HFF-Myc (cell line): ENCODE measurements around the gene TMC6.

Source experiments
- DNase-seq: peaks from one replicate; pipeline ENCODE4 v3.0.0-alpha.2; 2011; ENCODE audit warnings: low read depth; ENCODE audit errors: extremely low read depth
- H3K4me3 ChIP-seq: replicated peaks from 2 replicates; pipeline ENCODE4 v1.5.1; 2011; ENCODE audit warnings: low read depth, mild to moderate bottlenecking, control low read depth, low read length
- TF ChIP-seq, protein P1 (sequence below): IDR thresholded peaks from 2 replicates; pipeline ENCODE4 v1.5.1; 2012; ENCODE audit warnings: mild to moderate bottlenecking, low read depth, low read length, control low read depth; ENCODE audit errors: missing control alignments

The TMC6 gene

DNA sequence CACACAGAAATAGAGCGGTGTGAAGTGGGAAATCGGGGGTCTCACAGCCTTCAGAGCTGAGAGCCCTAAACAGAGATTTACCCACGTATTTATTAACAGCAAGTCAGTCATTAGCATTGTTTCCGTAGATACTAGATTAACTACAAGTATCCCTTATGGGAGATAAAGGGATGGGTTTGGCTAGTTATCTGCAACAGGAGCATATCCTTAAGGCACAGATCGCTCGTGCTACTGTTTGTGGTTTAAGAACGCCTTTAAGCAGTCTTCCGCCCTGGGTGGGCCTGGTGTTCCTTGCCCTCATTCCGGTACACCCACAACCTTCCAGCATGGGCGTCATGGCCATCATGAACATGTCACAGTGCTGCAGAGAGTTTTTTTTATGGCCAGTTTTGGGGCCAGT, 27.0 kb downstream of the TMC6 start:
- TF ChIP-seq, protein P1, sequence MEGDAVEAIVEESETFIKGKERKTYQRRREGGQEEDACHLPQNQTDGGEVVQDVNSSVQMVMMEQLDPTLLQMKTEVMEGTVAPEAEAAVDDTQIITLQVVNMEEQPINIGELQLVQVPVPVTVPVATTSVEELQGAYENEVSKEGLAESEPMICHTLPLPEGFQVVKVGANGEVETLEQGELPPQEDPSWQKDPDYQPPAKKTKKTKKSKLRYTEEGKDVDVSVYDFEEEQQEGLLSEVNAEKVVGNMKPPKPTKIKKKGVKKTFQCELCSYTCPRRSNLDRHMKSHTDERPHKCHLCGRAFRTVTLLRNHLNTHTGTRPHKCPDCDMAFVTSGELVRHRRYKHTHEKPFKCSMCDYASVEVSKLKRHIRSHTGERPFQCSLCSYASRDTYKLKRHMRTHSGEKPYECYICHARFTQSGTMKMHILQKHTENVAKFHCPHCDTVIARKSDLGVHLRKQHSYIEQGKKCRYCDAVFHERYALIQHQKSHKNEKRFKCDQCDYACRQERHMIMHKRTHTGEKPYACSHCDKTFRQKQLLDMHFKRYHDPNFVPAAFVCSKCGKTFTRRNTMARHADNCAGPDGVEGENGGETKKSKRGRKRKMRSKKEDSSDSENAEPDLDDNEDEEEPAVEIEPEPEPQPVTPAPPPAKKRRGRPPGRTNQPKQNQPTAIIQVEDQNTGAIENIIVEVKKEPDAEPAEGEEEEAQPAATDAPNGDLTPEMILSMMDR = no peak
- no peak overlapping the region for H3K4me3 ChIP-seq
- DNase-seq = no peak

DNA sequence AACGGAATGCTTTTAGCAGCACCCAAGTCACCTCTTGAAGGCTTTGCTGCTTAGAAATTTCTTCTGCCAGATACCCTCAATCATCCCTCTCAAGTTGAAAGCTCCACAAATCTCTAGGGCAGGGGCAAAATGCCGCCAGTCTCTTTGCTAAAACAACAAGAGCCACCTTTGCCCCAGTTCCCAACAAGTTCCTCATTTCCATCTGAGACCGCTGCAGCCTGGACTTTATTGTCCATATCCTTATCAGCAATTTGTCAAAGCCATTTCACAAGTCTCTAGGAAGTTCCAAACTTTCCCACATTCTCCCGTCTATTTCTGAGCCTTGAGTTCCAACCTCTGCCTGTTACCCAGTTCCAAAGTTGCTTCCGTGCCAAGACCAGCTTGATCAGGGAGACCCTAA, 27.4 kb downstream of the TMC6 start:
- DNase-seq = no peak
- no peak overlapping the region for H3K4me3 ChIP-seq
- TF ChIP-seq, protein P1 = no peak

DNA sequence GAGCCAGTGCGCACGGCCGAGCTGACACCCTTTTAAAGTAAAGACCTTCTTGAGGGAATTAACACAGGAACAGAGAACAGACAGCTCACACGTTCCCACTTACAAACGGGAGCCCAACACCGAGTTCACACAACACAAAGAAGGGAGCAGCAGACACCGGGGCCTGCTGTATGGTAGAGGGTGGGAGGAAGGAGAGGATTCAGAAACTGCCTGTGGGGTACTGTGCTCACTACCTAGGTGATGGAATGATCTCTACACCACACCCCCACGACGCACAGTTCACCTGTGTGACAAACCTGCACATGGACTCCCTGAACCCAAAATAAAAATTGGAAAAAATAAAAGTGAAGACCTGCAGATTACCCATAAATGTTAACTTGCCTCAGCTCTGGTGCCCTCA, 32.5 kb downstream of the TMC6 start:
- no peak overlapping the region for H3K4me3 ChIP-seq
- no peak for DNase-seq
- TF ChIP-seq, protein P1 = no peak

DNA sequence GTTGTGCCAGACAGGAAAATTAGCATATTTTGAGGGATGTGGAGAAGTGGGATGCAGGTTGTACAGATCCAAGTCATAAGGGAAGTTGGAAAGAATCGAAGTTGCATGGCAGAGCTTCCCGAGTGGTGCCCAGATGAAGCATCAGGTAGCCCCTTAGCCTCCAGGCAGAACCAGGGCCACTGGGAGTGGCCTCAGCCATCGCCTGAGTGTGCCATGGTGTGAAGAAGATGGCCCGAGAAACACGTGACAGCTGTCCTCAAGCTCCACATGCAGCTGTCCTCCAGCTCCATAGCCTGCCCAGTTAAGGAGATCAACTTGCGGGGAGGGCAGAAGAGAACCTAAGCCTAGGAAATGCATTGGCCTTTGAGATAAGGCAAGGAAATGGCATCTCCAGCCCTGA, 33.5 kb downstream of the TMC6 start:
- TF ChIP-seq, protein P1 = no peak
- no peak for DNase-seq
- H3K4me3 ChIP-seq = no peak overlapping the region

DNA sequence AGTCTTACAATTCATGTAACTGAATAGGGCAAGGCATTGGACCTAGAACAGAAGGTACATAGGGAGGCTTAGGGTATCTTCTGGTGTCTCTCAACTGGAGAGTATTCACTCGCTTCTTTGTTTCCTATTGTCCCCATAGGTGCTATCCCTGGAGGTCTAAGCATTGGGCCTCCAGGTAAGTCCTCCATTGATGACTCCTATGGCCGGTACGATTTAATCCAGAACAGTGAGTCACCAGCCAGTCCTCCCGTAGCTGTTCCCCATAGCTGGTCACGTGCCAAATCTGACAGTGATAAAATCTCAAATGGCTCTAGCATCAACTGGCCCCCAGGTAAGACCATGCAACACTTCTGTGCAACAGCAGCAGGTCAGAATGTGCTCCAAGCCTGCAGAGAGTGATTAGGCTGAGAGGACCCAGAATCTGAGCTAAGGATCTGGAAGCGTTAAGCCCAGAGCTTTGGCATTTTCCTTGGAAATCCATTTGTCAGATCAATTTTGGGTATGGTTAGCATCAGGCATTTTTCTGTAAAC, 35.7 kb downstream of the TMC6 start:
- no peak overlapping the region for H3K4me3 ChIP-seq
- no peak for DNase-seq
- TF ChIP-seq, protein P1 = no peak

DNA sequence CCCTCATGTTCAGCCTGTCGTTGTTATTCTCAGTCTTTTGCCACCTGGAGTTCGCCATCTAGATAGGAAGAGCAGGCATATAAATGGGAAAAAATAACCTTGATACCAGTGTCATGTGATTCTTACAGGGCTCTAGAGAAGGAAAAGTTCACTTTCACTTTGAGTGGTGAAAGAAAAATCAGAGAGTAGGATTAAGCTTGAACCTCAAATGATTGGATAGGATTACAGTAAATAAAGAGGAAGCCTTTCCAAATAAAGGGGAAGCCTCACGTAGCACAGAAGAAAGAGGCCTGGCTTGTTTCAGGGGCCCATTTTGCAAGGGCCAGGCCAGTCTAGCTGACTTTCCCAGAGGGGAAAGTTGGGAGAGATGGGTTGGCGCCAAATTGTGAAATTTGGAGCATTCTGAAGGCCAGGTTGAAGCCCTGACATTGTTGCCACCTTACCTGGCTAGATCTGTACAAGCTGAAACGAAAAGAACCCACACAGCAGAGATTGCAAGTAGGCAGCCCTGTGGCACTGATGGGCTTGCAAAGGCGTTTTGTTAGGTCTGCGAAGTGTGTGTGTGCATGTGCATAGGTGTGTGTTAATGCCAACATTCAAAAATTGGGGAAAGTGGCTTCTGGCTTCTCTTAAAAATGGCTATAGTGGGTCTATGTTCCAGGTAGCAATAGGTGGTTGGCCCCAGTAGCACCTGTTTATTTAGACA, 38.8 kb downstream of the TMC6 start:
- TF ChIP-seq, protein P1 = no peak
- no peak overlapping the region for H3K4me3 ChIP-seq

More for the DNA sequence above, 38.8 kb downstream of the TMC6 start:
- no peak for DNase-seq
